ENCODE results near the gene SENP7. TPM values are rescaled to one million over a fixed set of nuclear protein-coding genes. Genes with fewer than 3 reads are reported as not detected.

The SENP7 gene
- total RNA-seq, 1 experiment from 2014 or later, result 7.9 TPM

GRCh38 chr3:101383656-101384055 is 129.4 kb downstream of the SENP7 start:
- POLR2A ChIA-PET, result no interaction called here
- no peak for ATAC-seq
- RAD21 ChIA-PET (ENCODE audit: low non-redundant PET in 1 of 2, low total read pairs in 2 of 2, uncharacterized antibody in 2 of 2, unreplicated experiment in 2 of 2), result no interaction called here

More at GRCh38 chr3:101383656-101384055, 129.4 kb downstream of the SENP7 start:
- Histone ChIP-seq H3K9ac (ENCODE audit: low read length) (no peak overlapping the region), H3K79me2 (ENCODE audit: insufficient read depth, low read length) (no peaks in the 10 kb centered on the region), H3K4me1 (ENCODE audit: control insufficient read depth in 1 of 2, insufficient read depth in 2 of 2, low read length in 2 of 2) (no peaks in the 10 kb centered on the region), H3K36me3 (ENCODE audit: control insufficient read depth in 1 of 2, insufficient read depth in 2 of 2, low read length in 2 of 2) (no peaks in the 10 kb centered on the region), H2AFZ (ENCODE audit: low read depth, low read length, poor library complexity, severe bottlenecking) (no peak overlapping the region), H3K4me2 (ENCODE audit: low read length) (no peak overlapping the region), H3K4me3 (replicated peaks in 1 of 2; ENCODE audit: low read depth in 1 of 2, low read length in 2 of 2) (no peak overlapping the region), H3K9me3 (ENCODE audit: control insufficient read depth in 1 of 2, insufficient read depth in 1 of 2, low read depth in 1 of 2, low read length in 2 of 2) (no peaks in the 10 kb centered on the region; a peak in 1 of 4 replicates), H4K20me1 (ENCODE audit: insufficient read depth) (no peaks in the 10 kb centered on the region), H3K9me2 (ENCODE audit: insufficient read depth) (no peaks in the 10 kb centered on the region), H3K27me3 (ENCODE audit: insufficient read depth, low read length) (no peaks in the 10 kb centered on the region), H3K27ac (ENCODE audit: low read depth, low read length) (no peak overlapping the region)
- DNase-seq (ENCODE audit: low read depth, low spot score), result no peak
- intact Hi-C loops (cut with micrococcal nuclease), result loop anchor here (5.0 to 10.0 kb wide), 2 partner anchors 159 to 311 kb away; no protein-coding TSS in a partner anchor
- CTCF ChIA-PET, result no interaction called here
- BruUV-seq (replicated peaks), result no TSS peak
- TF ChIP-seq ZNF274 (IDR thresholded peaks at IDR 0.05; ENCODE audit: low read depth, low read length) (no peak), YY1 (IDR thresholded peaks at IDR 0.05; ENCODE audit: extremely low read depth, insufficient replicate concordance, low read depth, low read length) (no peak), FOSL1 (IDR thresholded peaks at IDR 0.05; ENCODE audit: low read depth) (no peak), CEBPB (IDR thresholded peaks at IDR 0.05; ENCODE audit: low read depth) (no peak), SRF (IDR thresholded peaks at IDR 0.05; ENCODE audit: low read depth) (no peak), EZH2 (IDR thresholded peaks at IDR 0.05) (no peak), CBX3 (IDR thresholded peaks at IDR 0.05; ENCODE audit: low read depth) (no peak), POLR2A (IDR thresholded peaks at IDR 0.05; ENCODE audit: borderline replicate concordance, extremely low read depth, insufficient read depth, insufficient read length) (no peak), JUND (IDR thresholded peaks at IDR 0.05) (no peak), SP1 (IDR thresholded peaks at IDR 0.05; ENCODE audit: low read depth) (no peak), REST (IDR thresholded peaks at IDR 0.05; ENCODE audit: low read depth) (no peak), RAD21 (IDR thresholded peaks at IDR 0.05; ENCODE audit: low read depth) (no peak), ELF1 (IDR thresholded peaks at IDR 0.05; ENCODE audit: borderline replicate concordance, low read depth) (no peak), EGR1 (IDR thresholded peaks at IDR 0.05; ENCODE audit: low read depth) (no peak), SIN3A (IDR thresholded peaks at IDR 0.05; ENCODE audit: low read depth) (no peak)
- TF ChIP-seq, protein P1, sequence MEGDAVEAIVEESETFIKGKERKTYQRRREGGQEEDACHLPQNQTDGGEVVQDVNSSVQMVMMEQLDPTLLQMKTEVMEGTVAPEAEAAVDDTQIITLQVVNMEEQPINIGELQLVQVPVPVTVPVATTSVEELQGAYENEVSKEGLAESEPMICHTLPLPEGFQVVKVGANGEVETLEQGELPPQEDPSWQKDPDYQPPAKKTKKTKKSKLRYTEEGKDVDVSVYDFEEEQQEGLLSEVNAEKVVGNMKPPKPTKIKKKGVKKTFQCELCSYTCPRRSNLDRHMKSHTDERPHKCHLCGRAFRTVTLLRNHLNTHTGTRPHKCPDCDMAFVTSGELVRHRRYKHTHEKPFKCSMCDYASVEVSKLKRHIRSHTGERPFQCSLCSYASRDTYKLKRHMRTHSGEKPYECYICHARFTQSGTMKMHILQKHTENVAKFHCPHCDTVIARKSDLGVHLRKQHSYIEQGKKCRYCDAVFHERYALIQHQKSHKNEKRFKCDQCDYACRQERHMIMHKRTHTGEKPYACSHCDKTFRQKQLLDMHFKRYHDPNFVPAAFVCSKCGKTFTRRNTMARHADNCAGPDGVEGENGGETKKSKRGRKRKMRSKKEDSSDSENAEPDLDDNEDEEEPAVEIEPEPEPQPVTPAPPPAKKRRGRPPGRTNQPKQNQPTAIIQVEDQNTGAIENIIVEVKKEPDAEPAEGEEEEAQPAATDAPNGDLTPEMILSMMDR (IDR thresholded peaks at IDR 0.05 in 2 of 3, conservative IDR thresholded peaks at IDR 0.05 in 1 of 3; ENCODE audit: borderline replicate concordance in 1 of 3, insufficient read depth in 1 of 3, low read depth in 2 of 3, low read length in 2 of 3), result no peak
- TF ChIP-seq, protein P2, sequence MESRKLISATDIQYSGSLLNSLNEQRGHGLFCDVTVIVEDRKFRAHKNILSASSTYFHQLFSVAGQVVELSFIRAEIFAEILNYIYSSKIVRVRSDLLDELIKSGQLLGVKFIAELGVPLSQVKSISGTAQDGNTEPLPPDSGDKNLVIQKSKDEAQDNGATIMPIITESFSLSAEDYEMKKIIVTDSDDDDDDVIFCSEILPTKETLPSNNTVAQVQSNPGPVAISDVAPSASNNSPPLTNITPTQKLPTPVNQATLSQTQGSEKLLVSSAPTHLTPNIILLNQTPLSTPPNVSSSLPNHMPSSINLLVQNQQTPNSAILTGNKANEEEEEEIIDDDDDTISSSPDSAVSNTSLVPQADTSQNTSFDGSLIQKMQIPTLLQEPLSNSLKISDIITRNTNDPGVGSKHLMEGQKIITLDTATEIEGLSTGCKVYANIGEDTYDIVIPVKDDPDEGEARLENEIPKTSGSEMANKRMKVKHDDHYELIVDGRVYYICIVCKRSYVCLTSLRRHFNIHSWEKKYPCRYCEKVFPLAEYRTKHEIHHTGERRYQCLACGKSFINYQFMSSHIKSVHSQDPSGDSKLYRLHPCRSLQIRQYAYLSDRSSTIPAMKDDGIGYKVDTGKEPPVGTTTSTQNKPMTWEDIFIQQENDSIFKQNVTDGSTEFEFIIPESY (IDR thresholded peaks at IDR 0.05; ENCODE audit: extremely low read depth, insufficient replicate concordance, low read length), result no peak
- TF ChIP-seq, protein P3, sequence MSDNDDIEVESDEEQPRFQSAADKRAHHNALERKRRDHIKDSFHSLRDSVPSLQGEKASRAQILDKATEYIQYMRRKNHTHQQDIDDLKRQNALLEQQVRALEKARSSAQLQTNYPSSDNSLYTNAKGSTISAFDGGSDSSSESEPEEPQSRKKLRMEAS (IDR thresholded peaks at IDR 0.05), result no peak
